Lung (tissue), 12 donors: Measurements from ENCODE around the gene NRCAM. TPM values are rescaled to one million over a fixed set of nuclear protein-coding genes. Genes with fewer than 3 reads are reported as not detected.

Experiments
- ATAC-seq: fragments of 200-7000 bp; cut with Tn5 transposase; one replicate; pipeline ENCODE4 v1.9.1; 2020; ENCODE audit warnings: moderate number of reproducible peaks; ENCODE audit not compliant: insufficient read depth, low FRiP score
- DNase-seq, 3 donors: peaks; one replicate each; pipeline ENCODE4 v3.0.0-alpha.2; 2013 to 2017
- H3K27ac ChIP-seq, 2 donors: one replicate each; pipeline ENCODE4 v1.5.1; 2013; ENCODE audit warnings: mild to moderate bottlenecking in 2 of 2, moderate library complexity in 2 of 2, control low read depth in 1 of 2, inconsistent platforms in 1 of 2, low read depth in 1 of 2, low read length in 1 of 2
- H3K27me3 ChIP-seq, 3 donors: one replicate each; pipeline ENCODE4 v1.5.1; 2013; ENCODE audit warnings: low read length in 2 of 3; ENCODE audit not compliant: control insufficient read depth in 3 of 3, insufficient read depth in 3 of 3
- H3K36me3 ChIP-seq, 4 donors: one replicate each; pipeline ENCODE4 v1.5.1; 2013; ENCODE audit warnings: low read length in 4 of 4, mild to moderate bottlenecking in 1 of 4, moderate library complexity in 1 of 4; ENCODE audit not compliant: control insufficient read depth in 4 of 4, insufficient read depth in 4 of 4
- H3K4me1 ChIP-seq, 5 donors: one replicate each; pipeline ENCODE4 v1.5.1; 2013; ENCODE audit warnings: low read length in 5 of 5, mild to moderate bottlenecking in 2 of 5, moderate library complexity in 1 of 5; ENCODE audit not compliant: control insufficient read depth in 5 of 5, insufficient read depth in 5 of 5
- H3K4me3 ChIP-seq: one replicate; pipeline ENCODE4 v1.5.1; 2013; ENCODE audit warnings: mild to moderate bottlenecking, control low read depth, moderate library complexity
- H3K9ac ChIP-seq, 2 donors: one replicate each; pipeline ENCODE4 v1.5.1; 2013; ENCODE audit warnings: low read length in 2 of 2, control low read depth in 1 of 2; ENCODE audit not compliant: insufficient read depth in 1 of 2
- H3K9me3 ChIP-seq, 4 donors: one replicate each; pipeline ENCODE4 v1.5.1; 2013; ENCODE audit warnings: low read length in 3 of 4, mild to moderate bottlenecking in 1 of 4, moderate library complexity in 1 of 4; ENCODE audit not compliant: control insufficient read depth in 4 of 4, insufficient read depth in 3 of 4
- CTCF ChIP-seq: IDR thresholded peaks from 2 replicates; pipeline ENCODE4 v1.5.1; 2012; ENCODE audit warnings: mild to moderate bottlenecking; ENCODE audit errors: control extremely low read depth, extremely low read depth
- WGBS, 2 donors: extraction: QIAGEN DNeasy Blood & Tissue Kit; methylation state at CpG; one replicate each; pipeline ENCODE4 v1.1.7; 2013; 5-methylcytosine and 5-hydroxymethylcytosine counted together
- polyA plus RNA-seq, 2 donors: library from polyadenylated mRNA; stranded (reverse); fragments of 200-250 nt; gene quantifications; one replicate each; pipeline ENCODE4 v1.2.1, GENCODE V29; 2013
- total RNA-seq, 2 donors: library from RNA; depleted of rRNA in 1 of 2; stranded (reverse); fragments of >200 nt in 1 of 2; gene quantifications; one replicate each; pipeline ENCODE4 v1.2.1, GENCODE V29; 2014 to 2021
- donor health status: control.
- donor health status: control.
- donor health status: Bipolar disorder and iron deficiency.
- donor health status: healthy.
- donor health status: DM: yes; HTN: yes; CAD: no.

The NRCAM gene
- total and polyA plus RNA-seq, 4 donors: 2.5 to 32.4 (median 11.0) TPM

DNA sequence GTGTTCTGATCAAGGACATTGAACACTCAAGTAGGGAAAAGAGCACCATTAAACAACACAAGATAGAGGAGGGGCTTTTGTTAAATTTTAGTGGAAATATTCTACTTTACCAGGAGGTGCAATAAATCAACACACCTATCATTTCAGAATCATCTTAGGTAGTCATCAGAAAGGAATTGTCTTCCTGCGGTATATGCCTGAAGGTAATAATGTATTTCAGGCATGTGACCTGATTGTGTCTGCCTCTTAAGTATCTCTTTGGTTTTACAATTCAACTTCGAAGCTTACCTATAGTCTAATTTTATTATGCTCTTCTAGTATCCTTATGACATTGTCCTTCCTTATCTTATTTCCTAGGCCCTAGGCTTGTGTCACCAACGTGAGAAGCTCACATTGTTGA lies 267.5 kb downstream of the NRCAM start:
- Histone ChIP-seq H3K9ac (no peak overlapping the region), H3K27ac (no peak overlapping the region), H3K4me3 (no peak overlapping the region), H3K27me3 (no peaks in the 10 kb centered on the region), H3K36me3 (peaks cover 0 to 1% (median 0%) of the 10 kb centered on the region in 4 donors), H3K4me1 (no peaks in the 10 kb centered on the region), H3K9me3 (peaks cover 0 to 2% (median 0%) of the 10 kb centered on the region in 4 donors)
- TF ChIP-seq CTCF: no peak
- 93 to 94% methylated on average over 3 of the region's 3 CpGs for WGBS, 2 donors
- no peak for DNase-seq
- no peak for ATAC-seq

- Histone ChIP-seq H3K4me1 (no peaks in the 10 kb centered on the region), H3K27ac (no peak overlapping the region), H3K27me3 (no peaks in the 10 kb centered on the region), H3K4me3 (no peak overlapping the region), H3K36me3 (peaks cover 0 to 1% (median 0%) of the 10 kb centered on the region in 4 donors), H3K9ac (no peak overlapping the region), H3K9me3 (no peaks in the 10 kb centered on the region)
- DNase-seq (peak in 2 of 3 donors; percentile 79 to 87), ATAC-seq (no peak)
- WGBS, 2 donors: 47 to 55% methylated on average over 8 of the region's 8 CpGs
- TF ChIP-seq CTCF: peak; percentile 61
Observed at GRCh38 chr7:108181073-108181985, 274.9 kb downstream of the NRCAM start.

GRCh38 chr7:108178398-108178797 lies 277.8 kb downstream of the NRCAM start:
- 48 to 52% methylated on average over 3 of the region's 3 CpGs for WGBS, 2 donors
- Histone ChIP-seq H3K27ac (no peak overlapping the region), H3K36me3 (no peaks in the 10 kb centered on the region), H3K9ac (no peak overlapping the region), H3K4me3 (no peak overlapping the region), H3K27me3 (no peaks in the 10 kb centered on the region), H3K9me3 (peaks cover 0 to 1% (median 0%) of the 10 kb centered on the region in 4 donors), H3K4me1 (no peaks in the 10 kb centered on the region)
- TF ChIP-seq CTCF: no peak
- ATAC-seq (no peak), DNase-seq (no peak)
